Heart left ventricle (tissue), 16 donors: ENCODE data around the gene KCNJ12. TPM values are rescaled to one million over a fixed set of nuclear protein-coding genes. Genes with fewer than 3 reads are reported as not detected.

Experiments
- ATAC-seq, 4 donors: fragments of 200-7000 bp; cut with Tn5 transposase; one replicate each; pipeline ENCODE4 v1.9.1; 2020 to 2022; ENCODE audit warnings: moderate library complexity in 4 of 4, mild to moderate bottlenecking in 3 of 4, moderate number of reproducible peaks in 1 of 4
- DNase-seq, 5 donors: peaks; one replicate each; pipeline ENCODE4 v3.0.0-alpha.2; 2020
- H3K27ac ChIP-seq, 12 donors: fragments of 200-600 bp; sonication (generic) in 4 of 12; one replicate each; pipeline versions ENCODE4 v1.5.0 to v1.8.0; 2016 to 2022; ENCODE audit warnings: mild to moderate bottlenecking in 2 of 12
- H3K27me3 ChIP-seq, 9 donors: fragments of 200-600 bp; sonication (generic) in 2 of 9; one replicate each; pipeline versions ENCODE4 v1.5.1 to v1.8.0; 2016 to 2022; ENCODE audit warnings: mild to moderate bottlenecking in 3 of 9
- H3K36me3 ChIP-seq, 9 donors: fragments of 200-600 bp; sonication (generic) in 2 of 9; one replicate each; pipeline versions ENCODE4 v1.5.0 to v1.8.0; 2018 to 2022; ENCODE audit warnings: mild to moderate bottlenecking in 2 of 9
- H3K4me1 ChIP-seq, 12 donors: fragments of 200-600 bp; sonication (generic) in 4 of 12; one replicate each; pipeline versions ENCODE4 v1.5.0 to v1.8.0; 2016 to 2022; ENCODE audit warnings: mild to moderate bottlenecking in 3 of 12
- H3K4me3 ChIP-seq, 12 donors: fragments of 200-600 bp; sonication (generic) in 4 of 12; one replicate each; pipeline versions ENCODE4 v1.5.0 to v1.8.0; 2017 to 2022; ENCODE audit warnings: mild to moderate bottlenecking in 9 of 12, moderate library complexity in 4 of 12
- H3K9me3 ChIP-seq, 12 donors: fragments of 200-600 bp; sonication (generic) in 4 of 12; one replicate each; pipeline versions ENCODE4 v1.5.0 to v1.8.0; 2016 to 2022; ENCODE audit warnings: mild to moderate bottlenecking in 1 of 12
- POLR2A ChIP-seq, 2 donors: fragments of 450-650 bp; IDR thresholded peaks; one replicate each; pipeline ENCODE4 v1.6.1; 2017; ENCODE audit warnings: antibody characterized with exemption in 2 of 2, mild to moderate bottlenecking in 2 of 2, moderate library complexity in 2 of 2
- WGBS, 4 donors: extraction: QIAGEN DNeasy Blood & Tissue Kit in 2 of 4; methylation state at CpG; one replicate each; pipeline versions ENCODE4 v1.1.5 to v1.1.7; 2013 to 2018; 5-methylcytosine and 5-hydroxymethylcytosine counted together
- intact Hi-C, 10 donors: fragments of 100-400 bp; cut with DNase I; formaldehyde crosslinking; loops; one replicate each; pipeline versions ENCODE4 v1.11.1 to v1.14.2; 2022
- polyA plus RNA-seq, 2 donors: library from polyadenylated mRNA; stranded (reverse); fragments of 200-250 nt; gene quantifications; one replicate each; pipeline ENCODE4 v1.2.3, GENCODE V29; 2013
- total RNA-seq, 9 donors: library from RNA; depleted of rRNA in 2 of 9; stranded (reverse); fragments of >200 nt in 2 of 9; fragmentation: NEBNext Ultra II Directional in 3 of 9; extraction: Animal tissue kit (Norgen Biotek cat#: 25700) in 3 of 9; gene quantifications; one replicate each; pipeline versions ENCODE4 v1.1.0 to v1.2.4, GENCODE V29; 2016 to 2023
- TF ChIP-seq, protein P1 (sequence below), 12 donors: fragments of 200-600 bp; sonication (generic) in 4 of 12; IDR thresholded peaks; one replicate each; pipeline versions ENCODE4 v1.5.0 to v1.8.0; 2018 to 2022; ENCODE audit warnings: antibody characterized with exemption in 12 of 12, mild to moderate bottlenecking in 5 of 12
- donor health status: ischemic (EF 13 %, LVEDD 7.1; RV severe dilation, severe dysfunction).
- donor health status: healthy with polysubstance abuse.
- donor health status: DM: no; HTN: yes; CAD: no.
- donor health status: DM: no; HTN: no; CAD: no.
- donor health status: ischemic (EF 25% LVEDD 6.9; RV normal size, moderate dysfunction).
- donor health status: ischemic (EF 25% LVEDD 5.7; RV mildly dilated, moderate dysfunction).
- donor health status: healthy.
- donor health status: DM: yes; HTN: yes; CAD: no.
- donor health status: ischemic (EF 35%, LVEDD 5.7; RV mildly dilated, moderate dysfunction).
- donor health status: nonischemic (EF 11% LVEDD 7.7; RV severe dilation, severe dysfunction).
- donor health status: DM: yes; HTN: yes; CAD: no.
- donor health status: PGD.
- donor health status: ischemic (EF 29% LVEDD 5.4; RV normal size, mild dysfunction).
- donor health status: nonischemic (EF 23%, LVEDD 6.1; RV moderate dilation, normal function).

KCNJ12 gene
- total and polyA plus RNA-seq, 11 donors = 6.6 to 24.2 (median 9.0) TPM

DNA sequence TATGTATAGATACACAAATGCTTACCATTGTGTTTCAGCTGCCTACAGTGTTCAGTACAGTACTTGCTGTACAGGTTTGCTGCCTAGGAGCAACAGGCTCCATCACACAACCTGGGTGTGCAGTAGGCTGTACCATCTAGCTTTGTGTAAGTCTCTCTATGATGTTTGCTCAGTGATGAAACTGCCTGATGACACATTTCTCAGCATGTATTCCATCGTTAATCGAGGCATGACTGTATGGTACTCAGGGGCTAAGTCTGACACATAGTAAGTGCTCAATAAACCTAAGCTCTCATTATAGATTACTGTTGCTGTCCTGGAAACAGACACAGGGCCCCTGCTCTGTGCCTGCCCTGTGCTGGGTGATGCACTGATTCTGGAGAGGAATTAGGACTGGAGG, 18.1 kb downstream of the KCNJ12 start:
- Histone ChIP-seq H3K27ac (no peak overlapping the region), H3K36me3 (no peaks in the 10 kb centered on the region), H3K4me3 (no peak overlapping the region), H3K27me3 (no peaks in the 10 kb centered on the region), H3K9me3 (no peaks in the 10 kb centered on the region), H3K4me1 (peaks cover 0 to 26% (median 7%) of the 10 kb centered on the region in 12 donors)
- DNase-seq (no peak), ATAC-seq (no peak)
- 87 to 96% (median 90%) methylated on average over 2 of the region's 2 CpGs for WGBS, 4 donors
- intact Hi-C loops = no loop called here
- TF ChIP-seq, protein P1, sequence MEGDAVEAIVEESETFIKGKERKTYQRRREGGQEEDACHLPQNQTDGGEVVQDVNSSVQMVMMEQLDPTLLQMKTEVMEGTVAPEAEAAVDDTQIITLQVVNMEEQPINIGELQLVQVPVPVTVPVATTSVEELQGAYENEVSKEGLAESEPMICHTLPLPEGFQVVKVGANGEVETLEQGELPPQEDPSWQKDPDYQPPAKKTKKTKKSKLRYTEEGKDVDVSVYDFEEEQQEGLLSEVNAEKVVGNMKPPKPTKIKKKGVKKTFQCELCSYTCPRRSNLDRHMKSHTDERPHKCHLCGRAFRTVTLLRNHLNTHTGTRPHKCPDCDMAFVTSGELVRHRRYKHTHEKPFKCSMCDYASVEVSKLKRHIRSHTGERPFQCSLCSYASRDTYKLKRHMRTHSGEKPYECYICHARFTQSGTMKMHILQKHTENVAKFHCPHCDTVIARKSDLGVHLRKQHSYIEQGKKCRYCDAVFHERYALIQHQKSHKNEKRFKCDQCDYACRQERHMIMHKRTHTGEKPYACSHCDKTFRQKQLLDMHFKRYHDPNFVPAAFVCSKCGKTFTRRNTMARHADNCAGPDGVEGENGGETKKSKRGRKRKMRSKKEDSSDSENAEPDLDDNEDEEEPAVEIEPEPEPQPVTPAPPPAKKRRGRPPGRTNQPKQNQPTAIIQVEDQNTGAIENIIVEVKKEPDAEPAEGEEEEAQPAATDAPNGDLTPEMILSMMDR (IDR thresholded peaks at IDR 0.05) = no peak

DNA sequence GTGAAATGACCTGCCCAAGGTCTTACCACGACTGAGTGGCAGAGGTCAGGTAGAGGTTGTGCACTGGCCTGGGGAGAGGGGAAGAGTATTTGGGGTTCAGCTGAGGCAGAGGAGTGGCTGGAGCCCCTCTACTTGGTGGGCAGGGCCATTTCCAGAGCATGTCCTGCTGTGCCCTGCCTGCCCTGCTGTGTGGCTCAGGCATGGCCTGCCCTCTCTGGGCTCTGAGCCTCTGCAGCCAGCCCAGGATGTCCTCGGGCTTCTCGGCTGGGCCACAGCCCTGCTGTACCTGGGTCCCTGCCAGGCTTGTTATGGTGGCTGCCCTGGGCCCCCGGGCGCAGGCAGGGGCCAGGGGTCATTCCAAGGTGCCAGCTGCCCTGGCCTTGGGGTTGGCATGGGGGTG, 19.6 kb downstream of the KCNJ12 start:
- Histone ChIP-seq H3K36me3 (no peaks in the 10 kb centered on the region), H3K4me1 (peaks cover 0 to 25% (median 7%) of the 10 kb centered on the region in 12 donors), H3K27ac (no peak overlapping the region), H3K9me3 (no peaks in the 10 kb centered on the region), H3K27me3 (no peaks in the 10 kb centered on the region), H3K4me3 (no peak overlapping the region)
- 70 to 91% (median 79%) methylated on average over 1 to 5 of the region's 5 CpGs for WGBS, 4 donors
- ATAC-seq (no peak), DNase-seq (no peak)
- no peak for TF ChIP-seq POLR2A (IDR thresholded peaks at IDR 0.05)
- TF ChIP-seq, protein P1 (IDR thresholded peaks at IDR 0.05) = no peak
- intact Hi-C loops = no loop called here

DNA sequence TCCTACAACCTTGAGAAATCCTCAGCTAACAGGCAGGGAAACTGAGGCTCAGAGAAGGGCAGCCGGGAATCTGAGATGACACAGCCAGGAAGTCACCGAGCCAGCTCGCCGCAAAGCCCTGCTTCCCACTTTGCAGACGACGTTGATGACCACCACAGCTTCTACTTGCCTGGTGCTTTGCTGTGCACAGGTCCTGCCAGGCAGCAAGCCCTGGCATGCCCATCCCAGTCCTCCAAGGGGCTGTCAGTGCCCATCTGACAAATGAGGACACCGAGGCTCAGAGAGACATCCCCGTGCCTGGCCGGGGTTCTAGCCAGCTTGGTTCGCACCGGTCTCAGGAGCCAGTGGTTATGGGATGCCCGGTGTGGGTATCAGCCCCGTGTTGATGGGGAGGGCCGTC, 20.1 kb downstream of the KCNJ12 start:
- DNase-seq (no peak), ATAC-seq (no peak)
- no peaks in the 10 kb centered on the region for H3K36me3 ChIP-seq
- no peak for TF ChIP-seq POLR2A (IDR thresholded peaks at IDR 0.05)
- TF ChIP-seq, protein P1 (IDR thresholded peaks at IDR 0.05) = no peak
- intact Hi-C loops = no loop called here
- peaks cover 0 to 29% (median 8%) of the 10 kb centered on the region in 12 donors for H3K4me1 ChIP-seq
- WGBS, 4 donors = 88 to 92% (median 91%) methylated on average over 10 to 14 of the region's 14 CpGs
- no peaks in the 10 kb centered on the region for H3K9me3 ChIP-seq
- no peak overlapping the region for H3K4me3 ChIP-seq
- no peak overlapping the region for H3K27ac ChIP-seq
- H3K27me3 ChIP-seq = no peaks in the 10 kb centered on the region

DNA sequence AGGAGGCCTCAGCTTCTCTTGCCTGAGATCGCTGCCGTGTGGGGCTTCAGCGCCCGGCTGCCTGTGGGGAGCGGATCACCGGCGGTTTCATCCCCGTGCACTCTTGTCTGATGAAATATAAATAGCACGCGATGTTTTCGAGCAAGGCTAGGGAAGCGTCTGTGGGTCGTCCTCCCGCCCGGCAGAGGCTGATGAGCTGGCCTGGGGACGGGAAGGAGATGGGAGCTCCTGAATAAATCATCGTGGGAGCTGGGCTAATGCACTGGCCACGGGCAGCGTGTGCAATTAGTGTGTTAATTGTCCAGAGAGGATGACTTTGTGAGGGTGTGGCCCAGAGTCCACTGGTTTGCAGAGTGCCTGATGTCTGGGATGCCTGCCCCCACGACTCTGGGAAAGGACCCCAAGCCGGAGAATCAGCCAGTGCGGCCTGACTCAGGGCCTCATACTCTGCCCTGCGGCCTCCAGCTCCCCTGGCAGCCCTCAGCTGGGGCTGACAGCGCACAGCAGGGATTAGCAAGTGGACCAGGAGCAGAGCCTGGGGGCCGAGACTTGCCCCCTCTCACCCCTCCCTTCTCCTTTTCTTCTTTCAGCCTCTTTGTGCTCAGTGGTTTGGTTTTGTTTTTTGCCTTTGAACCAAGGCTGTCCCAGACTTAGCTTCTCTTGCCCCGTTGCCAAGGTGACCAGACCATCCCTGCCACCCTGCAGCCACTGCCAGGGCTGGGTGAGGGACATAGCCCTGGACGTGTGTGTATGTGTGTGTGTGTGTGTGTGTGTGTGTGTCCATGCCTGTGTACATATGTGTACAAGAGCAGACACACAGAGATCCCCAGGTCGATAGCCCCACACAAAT, 21.4 kb downstream of the KCNJ12 start:
- H3K36me3 ChIP-seq = no peaks in the 10 kb centered on the region
- peak overlapping the region in 1 of 12 donors; percentile 59 for H3K27ac ChIP-seq
- H3K27me3 ChIP-seq = no peaks in the 10 kb centered on the region
- DNase-seq = no peak
- TF ChIP-seq POLR2A (IDR thresholded peaks at IDR 0.05) = no peak
- TF ChIP-seq, protein P1 (IDR thresholded peaks at IDR 0.05) = no peak
- H3K9me3 ChIP-seq = no peaks in the 10 kb centered on the region
- peaks cover 0 to 32% (median 10%) of the 10 kb centered on the region in 12 donors for H3K4me1 ChIP-seq
- no peak overlapping the region for H3K4me3 ChIP-seq
- WGBS, 4 donors = 44 to 69% (median 53%) methylated on average over 20 to 28 of the region's 28 CpGs
- intact Hi-C loops = no loop called here
- ATAC-seq = peak in 2 of 4 donors; percentile 12 to 54
